Right kidney (tissue), 1 donor: ENCODE data around the gene SLC6A2.

Experiments
- DNase-seq: peaks from one replicate; pipeline ENCODE4 v3.0.0-alpha.2; 2016

The SLC6A2 gene

GRCh38 chr16:55647798-55648197 lies 8.0 kb upstream of the SLC6A2 start:
- DNase-seq, result no peak

DNA sequence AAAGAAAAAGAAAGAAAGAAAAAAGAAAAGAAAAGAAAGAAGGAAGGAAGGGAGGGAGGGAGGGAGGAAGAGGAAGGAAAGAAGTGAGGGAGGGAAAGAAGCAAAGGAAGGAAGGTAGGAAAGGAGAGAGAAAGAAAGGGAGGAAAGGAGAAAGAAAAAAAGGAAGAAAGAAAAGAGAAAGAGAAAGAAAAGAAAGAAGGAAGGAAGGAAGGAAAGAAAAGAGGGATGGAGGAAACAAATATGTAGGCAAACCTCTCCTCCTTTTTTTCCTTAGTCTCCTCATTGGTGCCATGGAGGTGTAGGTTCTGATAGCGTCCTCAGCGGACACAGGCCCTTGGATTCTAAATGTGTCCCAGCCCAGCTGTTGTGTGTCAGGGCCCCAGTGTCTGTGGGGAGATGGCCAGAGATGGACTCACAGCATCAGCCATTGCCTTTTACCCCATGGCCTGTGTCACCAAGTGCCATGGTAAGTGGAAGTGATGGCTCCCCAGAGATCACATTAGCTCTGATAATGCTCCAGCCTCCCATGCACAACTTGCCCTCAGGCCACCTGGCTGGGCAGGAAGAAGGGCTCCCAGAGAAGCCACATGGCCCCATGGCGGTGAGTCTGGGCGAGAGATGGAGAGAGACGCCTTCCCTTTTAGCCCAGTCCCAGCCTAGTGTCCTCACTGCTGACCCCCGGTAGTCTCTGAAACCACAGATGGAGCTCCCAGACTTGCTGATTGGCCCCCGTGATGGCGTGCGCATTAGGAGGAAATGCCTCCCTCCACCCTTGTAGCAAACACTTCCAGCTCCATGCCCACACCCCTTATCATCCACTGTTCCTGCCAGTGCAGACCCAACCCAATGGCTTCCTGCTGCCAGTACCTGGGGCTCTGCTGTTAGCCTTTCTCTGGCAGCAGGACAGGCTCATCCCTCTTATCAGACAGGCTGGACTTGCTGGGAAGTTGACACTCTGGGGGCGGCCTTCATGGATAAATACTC lies 3.7 kb upstream of the SLC6A2 start:
- no peak for DNase-seq

DNA sequence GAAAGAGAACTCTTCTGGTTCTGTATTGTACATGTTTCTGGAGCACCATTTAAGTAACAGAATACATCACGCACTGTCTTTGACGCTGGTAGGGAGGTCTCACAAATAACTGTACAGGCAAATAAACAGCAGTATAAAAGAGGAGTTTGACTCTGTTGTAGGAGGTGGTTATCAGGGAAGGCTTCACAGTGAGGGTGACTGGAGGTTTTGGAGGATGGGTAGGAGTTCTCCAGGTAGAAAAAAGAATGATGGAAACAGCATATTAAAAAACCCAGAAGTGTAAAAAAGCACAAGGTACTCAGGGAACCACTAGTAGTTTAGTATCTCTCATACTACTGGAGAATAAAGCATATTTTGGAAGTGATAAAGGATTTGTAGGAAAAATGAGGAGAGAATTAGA lies 2.7 kb upstream of the SLC6A2 start:
- DNase-seq, result no peak

GRCh38 chr16:55655381-55655896 lies 349 bp upstream of the SLC6A2 start:
- no peak for DNase-seq

GRCh38 chr16:55656691-55657092 lies 904 bp downstream of the SLC6A2 start:
- DNase-seq, result peak; percentile 46

DNA sequence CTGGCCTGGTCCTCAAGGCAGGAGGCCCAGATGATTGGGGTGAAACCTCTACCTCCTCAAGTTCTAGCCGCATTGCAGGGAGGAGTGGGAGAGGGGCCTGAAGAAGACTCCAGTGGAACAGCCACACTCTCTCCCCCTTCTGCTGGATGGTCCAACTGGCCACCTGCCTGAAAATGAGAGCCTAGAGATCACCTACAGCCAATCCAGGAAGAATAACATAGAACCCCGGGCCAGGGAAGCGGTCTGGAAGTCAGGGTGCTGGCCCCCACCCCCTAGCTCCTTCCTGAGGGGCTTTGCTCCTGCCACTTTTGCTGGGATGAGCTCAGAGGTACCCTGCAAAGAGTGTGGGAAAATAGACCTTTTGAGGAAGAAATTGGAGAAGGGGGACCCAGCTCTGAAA lies 1.8 kb downstream of the SLC6A2 start:
- DNase-seq, result no peak

- no peak for DNase-seq
Measured at GRCh38 chr16:55658898-55659420, 3.2 kb downstream of the SLC6A2 start.

DNA sequence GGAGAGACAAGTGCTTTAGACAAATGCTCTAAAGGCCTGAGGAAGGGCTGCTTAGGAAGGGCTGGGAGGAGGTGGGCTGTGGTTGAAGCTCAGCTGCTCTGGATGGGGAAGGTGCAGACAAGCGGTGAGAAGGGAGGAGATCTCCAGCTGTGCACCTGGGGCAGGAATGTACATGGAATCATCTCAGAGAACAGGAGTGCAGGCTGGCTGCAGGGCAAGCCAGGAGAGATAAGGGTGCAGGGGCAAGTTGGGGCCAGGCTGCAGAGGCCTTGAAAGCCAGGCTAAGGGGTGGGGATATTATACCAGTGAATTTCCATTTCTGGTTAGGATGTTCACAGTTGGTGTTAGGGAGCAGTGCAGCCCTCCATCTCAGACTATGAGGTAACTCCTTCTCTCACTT lies 4.2 kb downstream of the SLC6A2 start:
- no peak for DNase-seq

GRCh38 chr16:55660828-55661227 lies 5.0 kb downstream of the SLC6A2 start:
- no peak for DNase-seq

DNA sequence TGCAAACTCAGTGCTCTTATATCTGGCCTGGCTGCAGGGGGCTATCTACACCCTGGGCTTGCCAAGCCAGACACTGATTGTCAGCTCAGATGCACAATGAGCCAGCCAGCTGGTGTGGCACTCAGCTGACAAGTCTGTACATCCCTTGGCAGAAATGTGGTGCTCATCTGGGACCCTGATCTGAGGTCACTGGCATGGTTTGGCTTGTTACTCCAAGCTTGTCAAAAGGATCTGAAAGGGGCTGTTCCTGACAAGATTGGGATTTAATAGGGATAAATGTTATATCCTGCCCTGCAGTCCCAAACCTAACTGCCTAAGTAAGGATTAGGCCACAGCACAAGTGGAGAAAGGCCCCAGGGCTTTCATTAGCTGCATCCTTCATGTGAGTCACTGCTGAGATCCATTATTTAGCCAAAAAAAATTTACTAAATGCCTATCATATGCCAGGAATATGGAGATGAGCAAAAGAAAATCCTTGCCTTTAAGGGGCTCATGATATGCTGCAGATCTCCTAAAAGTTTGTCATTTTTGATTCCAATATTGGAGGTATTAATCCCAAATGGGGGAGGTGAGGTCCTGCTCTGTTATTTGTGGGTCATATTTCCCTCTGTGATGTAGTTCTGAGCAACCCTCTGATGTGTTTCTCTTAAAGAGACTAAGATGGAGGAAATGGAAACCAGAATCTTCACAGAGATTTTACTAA lies 6.3 kb downstream of the SLC6A2 start:
- DNase-seq, result no peak

DNA sequence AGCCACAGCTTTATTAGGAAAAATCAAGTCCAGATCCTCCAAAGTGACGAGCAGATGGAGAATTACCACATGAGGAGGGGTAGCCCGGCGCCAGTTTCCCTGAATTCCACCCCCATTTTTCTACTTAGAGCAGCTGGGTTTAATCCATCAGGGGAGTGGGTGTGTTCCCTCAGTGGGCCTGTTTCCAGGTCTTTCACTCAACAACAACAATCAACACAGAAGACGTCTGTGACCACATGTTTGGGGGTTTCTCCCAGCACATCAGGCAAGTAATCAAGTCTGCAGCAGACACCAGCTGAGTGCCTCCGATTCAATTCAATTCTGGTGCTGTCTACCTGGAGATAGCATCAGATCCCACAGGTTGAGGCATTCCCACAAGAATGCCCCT lies 6.8 kb downstream of the SLC6A2 start:
- DNase-seq, result peak; percentile 37

- no peak for DNase-seq
Measured at GRCh38 chr16:55663225-55663624, 7.4 kb downstream of the SLC6A2 start.

DNA sequence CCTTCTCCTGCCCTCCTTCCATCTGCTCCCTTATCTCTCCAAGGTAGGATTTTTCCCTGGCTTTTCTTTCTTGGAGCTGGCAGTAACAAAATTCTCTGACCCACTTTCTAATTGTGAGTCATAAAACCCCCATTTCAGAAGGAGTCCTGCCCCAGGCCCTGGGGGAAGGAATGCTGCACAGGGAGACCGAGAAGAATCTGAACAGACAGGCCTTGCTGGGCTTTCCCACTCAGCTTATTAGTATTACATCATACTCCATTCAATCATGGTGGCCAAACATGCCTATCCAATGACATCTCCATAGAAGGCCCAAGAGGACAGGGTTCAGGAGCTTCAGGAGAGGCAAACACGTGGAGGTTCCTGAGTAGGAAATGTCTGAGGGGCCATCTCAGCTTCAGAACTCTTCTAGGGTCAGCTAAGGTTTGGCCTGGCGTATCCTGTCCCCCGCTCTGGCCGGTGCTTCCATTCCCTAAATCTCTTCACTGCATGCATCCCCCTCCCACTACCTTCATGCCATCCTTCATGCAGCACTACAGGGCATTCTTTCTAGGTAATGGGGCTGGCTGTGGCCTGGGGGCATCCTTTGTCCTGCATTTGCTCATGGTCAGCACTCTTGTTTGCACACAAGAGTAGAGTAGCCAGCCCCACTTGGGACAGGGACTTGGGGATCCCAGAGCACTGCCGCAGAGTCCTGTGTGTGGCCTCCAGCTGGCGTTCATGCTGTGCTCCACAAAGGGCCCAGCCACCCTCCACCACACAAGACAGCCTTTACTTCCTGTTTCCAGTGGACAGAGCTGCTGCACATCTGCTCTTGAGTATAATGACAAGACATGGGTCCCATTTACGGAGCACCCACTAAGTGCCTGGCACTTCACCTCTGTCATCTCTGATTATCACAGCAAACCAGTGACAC lies 8.2 kb downstream of the SLC6A2 start:
- DNase-seq, result no peak

DNA sequence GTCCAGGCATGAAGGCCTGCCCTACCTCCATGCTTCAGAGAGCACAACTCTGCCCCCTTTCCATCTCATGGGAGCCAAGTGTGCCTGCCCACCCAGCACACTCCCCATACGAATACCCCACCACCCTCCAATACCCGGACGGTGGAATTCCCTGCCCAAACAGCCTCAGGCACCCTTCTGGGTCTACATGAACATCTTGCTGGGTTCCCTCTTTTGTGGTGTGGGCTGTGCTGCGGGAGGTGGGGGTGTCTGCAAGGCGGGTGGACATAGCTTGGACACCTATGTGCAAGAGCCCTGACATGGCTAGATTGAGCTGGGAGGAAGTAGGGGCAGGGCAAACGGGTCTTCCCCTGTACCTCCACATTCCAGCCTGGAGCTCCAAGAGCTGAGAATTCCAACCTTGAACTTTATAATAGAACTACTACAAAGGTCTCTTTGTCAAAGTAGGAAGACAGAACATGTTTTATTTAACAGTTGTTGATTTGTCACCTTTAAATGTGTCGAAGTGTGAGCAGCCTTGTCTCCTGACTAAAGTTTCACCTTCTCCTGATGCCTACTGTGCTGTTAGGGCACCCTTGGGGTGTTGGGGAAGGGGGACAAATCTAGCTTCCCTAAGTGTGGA lies 9.1 kb downstream of the SLC6A2 start:
- no peak for DNase-seq

- no peak for DNase-seq
Measured at GRCh38 chr16:55665511-55665910, 9.7 kb downstream of the SLC6A2 start.

GRCh38 chr16:55666012-55666411 lies 10.2 kb downstream of the SLC6A2 start:
- no peak for DNase-seq

GRCh38 chr16:55667753-55668152 lies 12.0 kb downstream of the SLC6A2 start:
- no peak for DNase-seq

GRCh38 chr16:55668340-55669281 lies 12.8 kb downstream of the SLC6A2 start:
- no peak for DNase-seq

DNA sequence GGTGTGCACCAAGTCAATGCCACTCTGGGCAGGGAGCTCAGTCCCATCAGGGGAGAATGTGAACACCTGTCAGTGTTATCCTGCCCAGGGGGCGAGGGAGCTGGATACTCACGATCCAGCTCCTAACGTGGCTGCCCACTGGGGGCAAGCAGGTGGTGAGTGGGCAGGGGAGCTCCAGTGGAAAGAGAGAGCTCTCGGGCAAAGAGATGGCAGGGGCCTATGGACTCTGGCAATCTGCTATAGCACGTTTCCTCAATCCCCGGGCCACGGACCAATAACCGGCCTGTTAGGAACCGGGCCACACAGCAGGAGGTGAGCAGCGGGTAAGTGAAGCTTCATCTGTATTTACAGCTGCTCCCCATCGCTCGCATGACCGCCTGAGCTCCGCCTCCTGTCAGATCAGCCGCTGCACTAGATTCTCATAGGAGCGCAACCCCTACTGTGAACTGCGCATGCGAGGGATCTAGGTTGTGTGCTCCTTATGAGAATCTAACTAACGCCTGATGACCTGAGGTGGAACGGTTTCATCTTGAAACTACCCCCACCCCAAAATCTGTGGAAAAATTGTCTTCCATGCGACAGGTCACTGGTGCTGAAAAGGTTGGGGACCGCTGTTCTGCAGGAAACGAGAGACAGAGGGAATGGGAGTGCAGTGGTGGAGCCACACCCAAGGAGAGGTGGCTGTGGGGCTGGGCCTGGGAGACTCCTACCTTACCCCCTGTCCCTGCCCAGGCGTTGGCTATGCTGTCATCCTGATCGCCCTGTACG lies 15.6 kb downstream of the SLC6A2 start:
- DNase-seq, result no peak

DNA sequence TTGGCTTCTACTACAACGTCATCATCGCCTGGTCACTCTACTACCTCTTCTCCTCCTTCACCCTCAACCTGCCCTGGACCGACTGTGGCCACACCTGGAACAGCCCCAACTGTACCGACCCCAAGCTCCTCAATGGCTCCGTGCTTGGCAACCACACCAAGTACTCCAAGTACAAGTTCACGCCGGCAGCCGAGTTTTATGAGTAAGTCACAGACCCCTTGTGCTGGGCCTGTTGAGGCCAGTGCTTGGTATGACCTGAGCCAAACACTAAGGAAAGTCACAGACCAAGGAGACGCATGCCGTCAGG lies 16.1 kb downstream of the SLC6A2 start:
- DNase-seq, result no peak
